NCI-H2171 treated with DMSO at 0.1 percent for 48 hours (cell line): ENCODE results near the gene OAS3.
A peak's percentile ranks its signal among the peaks of the same experiment; 100 is the strongest.
"Not testable (repeated sequence)": the region's sequence is repeated elsewhere in the genome, so short reads cannot be mapped to it uniquely, and the experiment has no call there.

Source experiments
- DNase-seq: peaks from one replicate; lab custom pipeline; 2025; lab: John Stamatoyannopoulos, UW

The OAS3 gene, protein sequence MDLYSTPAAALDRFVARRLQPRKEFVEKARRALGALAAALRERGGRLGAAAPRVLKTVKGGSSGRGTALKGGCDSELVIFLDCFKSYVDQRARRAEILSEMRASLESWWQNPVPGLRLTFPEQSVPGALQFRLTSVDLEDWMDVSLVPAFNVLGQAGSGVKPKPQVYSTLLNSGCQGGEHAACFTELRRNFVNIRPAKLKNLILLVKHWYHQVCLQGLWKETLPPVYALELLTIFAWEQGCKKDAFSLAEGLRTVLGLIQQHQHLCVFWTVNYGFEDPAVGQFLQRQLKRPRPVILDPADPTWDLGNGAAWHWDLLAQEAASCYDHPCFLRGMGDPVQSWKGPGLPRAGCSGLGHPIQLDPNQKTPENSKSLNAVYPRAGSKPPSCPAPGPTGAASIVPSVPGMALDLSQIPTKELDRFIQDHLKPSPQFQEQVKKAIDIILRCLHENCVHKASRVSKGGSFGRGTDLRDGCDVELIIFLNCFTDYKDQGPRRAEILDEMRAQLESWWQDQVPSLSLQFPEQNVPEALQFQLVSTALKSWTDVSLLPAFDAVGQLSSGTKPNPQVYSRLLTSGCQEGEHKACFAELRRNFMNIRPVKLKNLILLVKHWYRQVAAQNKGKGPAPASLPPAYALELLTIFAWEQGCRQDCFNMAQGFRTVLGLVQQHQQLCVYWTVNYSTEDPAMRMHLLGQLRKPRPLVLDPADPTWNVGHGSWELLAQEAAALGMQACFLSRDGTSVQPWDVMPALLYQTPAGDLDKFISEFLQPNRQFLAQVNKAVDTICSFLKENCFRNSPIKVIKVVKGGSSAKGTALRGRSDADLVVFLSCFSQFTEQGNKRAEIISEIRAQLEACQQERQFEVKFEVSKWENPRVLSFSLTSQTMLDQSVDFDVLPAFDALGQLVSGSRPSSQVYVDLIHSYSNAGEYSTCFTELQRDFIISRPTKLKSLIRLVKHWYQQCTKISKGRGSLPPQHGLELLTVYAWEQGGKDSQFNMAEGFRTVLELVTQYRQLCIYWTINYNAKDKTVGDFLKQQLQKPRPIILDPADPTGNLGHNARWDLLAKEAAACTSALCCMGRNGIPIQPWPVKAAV

DNA sequence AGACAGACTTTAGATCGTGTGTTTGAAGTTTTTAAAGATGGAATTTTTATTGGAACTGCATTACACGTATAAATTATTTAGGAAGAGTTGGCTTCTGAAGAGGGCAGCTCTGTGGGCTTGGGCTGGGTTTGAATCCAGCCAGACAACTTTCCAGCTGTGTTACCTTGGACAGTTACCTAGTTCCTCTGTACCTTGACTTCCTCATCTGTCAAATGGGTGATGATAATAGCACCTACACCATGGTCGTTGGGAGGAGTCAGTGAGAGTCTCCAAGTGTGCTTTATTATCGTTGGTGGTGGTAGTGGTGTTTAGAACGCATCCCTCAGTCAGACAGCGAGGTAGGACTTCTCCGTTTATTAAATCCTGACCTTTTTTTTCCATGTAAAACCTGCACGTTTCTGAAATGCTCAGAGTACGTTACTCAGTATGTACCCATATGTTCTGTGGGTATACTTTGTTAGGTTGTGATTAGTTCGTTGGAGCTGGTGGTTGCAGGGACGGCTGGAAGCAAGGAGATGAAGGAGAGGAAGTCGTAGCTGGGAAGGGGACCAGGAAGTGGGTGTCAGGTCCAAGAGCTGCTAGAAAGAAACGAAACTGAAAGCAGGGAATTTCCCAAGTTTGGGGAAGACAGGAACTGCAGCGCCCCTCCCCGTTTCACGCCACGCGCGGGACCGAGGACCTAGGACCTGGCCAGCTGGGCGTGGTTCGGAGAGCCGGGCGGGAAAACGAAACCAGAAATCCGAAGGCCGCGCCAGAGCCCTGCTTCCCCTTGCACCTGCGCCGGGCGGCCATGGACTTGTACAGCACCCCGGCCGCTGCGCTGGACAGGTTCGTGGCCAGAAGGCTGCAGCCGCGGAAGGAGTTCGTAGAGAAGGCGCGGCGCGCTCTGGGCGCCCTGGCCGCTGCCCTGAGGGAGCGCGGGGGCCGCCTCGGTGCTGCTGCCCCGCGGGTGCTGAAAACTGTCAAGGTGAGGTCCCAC, at the start of gene OAS3:
TSS of gene OAS3 (plus strand) at position 734 of the 979 bp plus-strand sequence. CDS start at position 791, 57 bp downstream.
- no peak for DNase-seq

DNA sequence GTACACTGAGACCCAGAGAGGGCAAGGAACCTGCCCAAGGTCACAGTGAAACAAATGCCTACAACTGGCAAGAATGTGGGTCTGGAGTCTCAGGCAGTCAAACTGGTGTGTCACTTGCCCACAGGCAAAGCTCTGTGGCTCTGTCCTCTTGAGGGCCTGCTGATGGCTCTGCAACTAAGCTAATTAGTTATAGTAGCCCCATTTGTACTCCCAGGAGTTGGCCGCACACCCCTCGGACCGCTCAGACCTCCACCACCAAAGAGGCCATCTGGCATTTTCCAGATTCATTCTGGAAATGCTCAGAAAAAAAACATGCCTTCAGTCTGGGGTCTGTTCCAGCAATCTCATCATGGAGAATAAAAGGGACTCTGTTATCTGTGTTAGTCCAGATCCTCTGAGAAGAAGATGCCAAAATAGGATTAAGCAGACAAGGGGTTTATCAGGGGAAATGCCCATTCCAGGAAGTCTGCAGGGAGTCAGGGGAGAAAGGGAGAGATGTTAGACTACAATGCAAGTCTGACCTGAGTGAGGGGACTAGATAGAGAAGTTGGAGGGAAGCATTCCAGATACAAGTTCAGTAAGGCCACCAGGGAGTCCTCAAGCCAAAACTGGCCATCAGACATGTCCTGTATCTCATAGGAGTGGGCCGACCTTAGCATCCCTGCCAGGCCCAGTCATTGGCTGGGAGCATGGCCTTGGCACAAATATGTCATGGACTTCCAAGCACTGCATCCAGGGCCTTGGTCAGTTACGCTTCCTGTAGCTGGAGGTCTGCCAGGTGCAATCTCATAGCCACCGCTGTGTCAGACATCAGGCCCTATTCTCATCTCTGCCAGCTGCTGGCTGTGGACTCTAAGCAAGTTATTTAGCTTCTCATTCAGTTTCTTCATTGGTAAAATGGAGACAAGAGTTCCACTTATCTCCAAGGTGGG, 46.9 kb upstream of the OAS3 start:
- no peak for DNase-seq

DNA sequence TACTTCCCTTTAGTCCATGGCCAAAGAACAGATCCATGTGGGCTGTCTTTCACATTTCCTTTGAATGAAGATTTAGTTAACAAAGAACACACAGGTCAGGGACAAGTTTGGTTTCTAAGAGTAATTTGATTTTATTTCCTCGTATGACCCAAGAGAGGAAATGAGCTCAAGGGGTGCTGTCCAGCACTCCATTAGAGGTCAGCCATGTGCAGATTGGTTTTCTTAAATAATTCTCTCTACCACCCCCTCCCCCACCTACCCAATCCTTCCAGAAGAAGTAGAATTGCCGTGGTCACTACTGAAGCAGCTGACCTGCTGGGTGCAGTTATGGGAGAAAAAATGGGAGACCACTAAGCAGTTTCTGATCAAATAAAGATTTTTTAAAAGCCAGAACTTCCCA, 45.4 kb upstream of the OAS3 start:
- no peak for DNase-seq

DNA sequence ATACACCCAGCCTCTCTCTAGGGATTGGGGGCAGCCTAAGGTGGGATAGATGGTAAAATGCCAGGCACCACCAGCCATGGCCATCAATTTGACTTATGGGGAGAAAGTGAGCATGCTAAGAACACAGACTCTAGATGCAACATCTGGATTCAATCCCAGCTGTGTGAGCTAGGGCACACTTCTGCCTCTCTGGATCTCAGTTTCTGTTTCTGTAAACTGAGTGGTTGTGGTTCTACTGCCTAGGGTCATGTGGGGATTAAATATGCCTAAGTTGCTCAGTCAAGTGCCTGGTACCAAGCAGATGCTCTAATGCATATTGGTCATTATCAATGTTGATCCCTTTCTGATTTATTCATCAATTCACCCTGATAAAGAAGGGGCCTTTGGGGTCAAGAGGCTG, 44.1 kb upstream of the OAS3 start:
- no peak for DNase-seq

GRCh38 chr12:112898380-112898779, 39.9 kb upstream of the OAS3 start:
- no peak for DNase-seq

- peak; percentile 96 for DNase-seq
Measured at GRCh38 chr12:112900298-112901145, 37.8 kb upstream of the OAS3 start.

GRCh38 chr12:112901271-112901670, 37.0 kb upstream of the OAS3 start:
- DNase-seq: no peak

- no peak for DNase-seq
Measured at GRCh38 chr12:112904571-112904970, 33.7 kb upstream of the OAS3 start.

DNA sequence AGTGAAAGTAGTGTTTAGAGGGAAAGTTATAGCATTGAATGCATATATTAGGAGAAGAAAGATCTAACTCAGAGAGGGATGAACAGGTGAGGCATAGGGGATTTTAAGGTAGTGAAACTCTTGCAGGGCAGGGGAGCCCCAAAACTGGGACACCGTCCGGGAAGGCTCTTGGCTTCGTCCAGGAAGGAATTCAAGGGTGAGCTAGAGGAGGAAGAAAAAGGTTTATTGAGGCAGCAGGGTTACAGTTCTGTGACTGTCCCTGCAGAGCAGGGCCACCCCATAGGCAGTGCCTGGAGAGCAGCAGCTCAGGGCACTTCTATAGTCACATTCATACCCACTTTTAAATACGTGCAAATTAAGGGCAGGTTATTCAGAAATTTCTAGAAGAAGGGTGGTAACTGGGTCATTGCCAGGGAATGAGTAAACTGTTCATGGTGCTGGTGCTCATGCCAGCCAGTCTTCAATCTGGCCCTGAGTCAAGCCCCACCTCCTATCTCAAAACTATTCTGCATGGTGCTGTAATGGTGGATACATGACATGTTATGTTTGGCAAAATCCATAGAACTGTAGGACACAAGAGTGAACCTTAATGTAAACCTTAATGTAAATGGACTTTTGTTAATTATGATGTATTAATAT, 32.7 kb upstream of the OAS3 start:
- DNase-seq: no peak

DNA sequence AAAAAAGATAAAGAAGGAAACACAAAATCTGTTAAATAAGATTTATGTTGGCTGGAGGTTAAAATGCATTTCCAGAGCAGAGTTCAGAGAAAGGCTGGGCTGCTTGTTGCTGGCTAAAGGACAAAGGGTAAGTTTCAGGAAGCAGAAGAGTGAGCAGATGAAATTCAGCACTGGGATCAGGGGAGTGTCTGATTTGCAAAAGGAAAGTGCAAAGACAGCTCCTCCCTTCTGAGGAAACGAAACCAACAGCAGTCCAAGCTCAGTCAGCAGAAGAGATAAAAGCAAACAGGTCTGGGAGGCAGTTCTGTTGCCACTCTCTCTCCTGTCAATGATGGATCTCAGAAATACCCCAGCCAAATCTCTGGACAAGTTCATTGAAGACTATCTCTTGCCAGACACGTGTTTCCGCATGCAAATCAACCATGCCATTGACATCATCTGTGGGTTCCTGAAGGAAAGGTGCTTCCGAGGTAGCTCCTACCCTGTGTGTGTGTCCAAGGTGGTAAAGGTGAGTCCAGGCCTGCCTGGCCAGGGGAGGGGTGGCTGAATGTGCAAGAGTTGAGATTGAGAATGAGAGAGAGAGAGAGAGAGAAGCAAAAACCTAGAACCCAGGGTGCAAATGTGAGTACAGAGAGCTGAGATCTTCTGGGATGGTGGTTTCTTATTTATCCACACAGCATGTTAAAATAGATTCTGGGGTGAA, 31.4 kb upstream of the OAS3 start, which contains the start of gene OAS1:
TSS of gene OAS1 (plus strand) at position 251 of the 703 bp plus-strand sequence. CDS start at position 329, 78 bp downstream.
- DNase-seq: no peak

DNA sequence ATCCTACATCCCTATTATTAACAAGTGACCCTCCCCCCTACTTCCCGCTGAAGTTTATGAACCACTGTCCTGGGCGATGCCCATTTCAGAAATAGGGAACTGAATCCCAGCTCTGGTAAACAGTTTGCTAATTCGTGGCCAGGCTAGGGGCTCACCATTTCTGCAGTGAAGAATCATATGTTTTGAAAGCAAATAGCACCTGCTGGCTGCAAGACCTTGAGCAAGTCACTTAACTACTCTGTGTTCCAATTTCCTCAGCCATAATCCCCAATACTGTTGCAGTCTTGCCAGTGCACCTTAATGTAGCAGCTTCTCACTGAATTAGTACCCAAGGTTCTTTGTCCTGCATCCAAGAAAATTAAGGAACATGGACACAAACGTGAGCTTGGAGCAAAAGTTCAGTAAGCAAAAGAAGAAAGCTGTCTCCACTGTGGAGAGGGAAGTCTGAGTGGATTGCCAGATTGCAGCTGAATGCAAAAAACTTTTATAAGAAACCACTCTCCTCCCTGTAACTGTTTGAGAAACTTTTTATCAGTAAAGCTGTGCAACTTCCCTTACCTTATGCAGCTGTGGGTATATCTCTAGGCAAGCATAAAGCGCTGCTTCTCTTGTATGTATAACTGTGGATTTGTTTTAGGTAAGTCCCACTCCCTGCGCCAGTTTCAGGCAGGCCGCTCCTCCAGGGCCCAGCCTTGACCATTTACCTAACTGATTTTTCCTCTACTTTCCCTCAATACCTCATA, 30.7 kb upstream of the OAS3 start:
- no peak for DNase-seq

GRCh38 chr12:112908548-112908947, 29.7 kb upstream of the OAS3 start:
- DNase-seq: no peak

GRCh38 chr12:112909693-112910092, 28.6 kb upstream of the OAS3 start:
- no peak for DNase-seq

- no peak for DNase-seq
Measured at GRCh38 chr12:112913038-112913688, 25.1 kb upstream of the OAS3 start.

DNA sequence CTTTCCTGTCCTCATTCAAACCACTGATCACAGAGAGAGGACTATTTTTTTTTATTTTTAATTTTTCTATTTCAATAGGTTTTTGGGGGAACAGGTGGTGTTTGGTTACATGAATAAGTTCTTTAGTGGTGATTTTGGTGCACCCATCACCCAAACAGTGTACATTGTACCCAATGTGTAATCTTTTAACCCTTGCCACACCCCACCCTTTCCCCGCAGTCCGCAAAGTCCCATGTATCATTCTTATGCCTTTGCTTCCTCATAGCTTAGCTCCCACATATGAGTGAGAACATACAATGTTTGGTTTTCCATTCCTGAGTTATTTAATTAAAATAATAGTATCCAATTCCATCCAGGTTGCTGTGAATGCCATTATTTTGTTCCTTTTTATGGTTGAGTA, 24.4 kb upstream of the OAS3 start:
- not testable (repeated sequence) for DNase-seq

DNA sequence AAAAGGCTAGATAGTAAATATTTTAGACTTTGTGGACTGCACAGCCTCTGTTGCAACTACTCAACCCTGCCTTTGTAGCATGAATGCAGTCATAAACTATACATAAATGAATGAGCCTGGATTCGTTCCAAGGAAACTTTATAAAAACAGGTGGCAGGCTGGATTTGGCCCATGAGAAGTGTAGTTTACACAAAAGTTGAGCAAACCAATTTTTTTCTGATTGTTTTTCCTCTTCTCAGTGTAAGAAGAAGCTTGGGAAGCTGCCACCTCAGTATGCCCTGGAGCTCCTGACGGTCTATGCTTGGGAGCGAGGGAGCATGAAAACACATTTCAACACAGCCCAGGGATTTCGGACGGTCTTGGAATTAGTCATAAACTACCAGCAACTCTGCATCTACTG, 22.0 kb upstream of the OAS3 start:
- no peak for DNase-seq

DNA sequence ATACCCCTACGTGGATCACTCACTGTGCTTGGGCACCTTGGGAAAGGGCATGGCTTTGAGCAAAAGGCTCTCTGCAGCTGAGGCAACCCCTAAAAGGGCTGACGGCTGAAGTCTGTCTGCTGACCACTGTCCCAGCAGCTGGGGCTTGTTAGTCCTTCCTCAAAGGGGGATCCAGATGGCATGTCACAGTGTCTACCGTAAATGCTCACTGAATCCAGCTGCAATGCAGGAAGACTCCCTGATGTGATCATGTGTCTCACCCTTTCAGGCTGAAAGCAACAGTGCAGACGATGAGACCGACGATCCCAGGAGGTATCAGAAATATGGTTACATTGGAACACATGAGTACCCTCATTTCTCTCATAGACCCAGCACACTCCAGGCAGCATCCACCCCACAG, 19.2 kb upstream of the OAS3 start:
- DNase-seq: no peak
